Right hindlimb (tissue), 1 donor: ENCODE measurements around the gene NR2C2.

Experiments
- DNase-seq: peaks from one replicate; pipeline ENCODE4 v3.0.0-alpha.2; 2018

NR2C2 gene

GRCh38 chr3:14921811-14922705 lies 25.3 kb upstream of the NR2C2 start:
- DNase-seq = no peak

GRCh38 chr3:14922863-14923262 lies 24.5 kb upstream of the NR2C2 start:
- DNase-seq = no peak

- no peak for DNase-seq
These were observed 23.9 kb upstream of the NR2C2 start for GRCh38 chr3:14923476-14923875.

GRCh38 chr3:14925729-14926591 lies 21.4 kb upstream of the NR2C2 start:
- no peak for DNase-seq

GRCh38 chr3:14926592-14926991 lies 20.8 kb upstream of the NR2C2 start:
- no peak for DNase-seq

- DNase-seq = no peak
These were observed 20.1 kb upstream of the NR2C2 start for GRCh38 chr3:14927308-14927707.

GRCh38 chr3:14929310-14930074 lies 17.9 kb upstream of the NR2C2 start:
- DNase-seq = no peak

- DNase-seq = no peak
These were observed 13.5 kb upstream of the NR2C2 start for GRCh38 chr3:14933820-14934425.

GRCh38 chr3:14935592-14936345 lies 11.6 kb upstream of the NR2C2 start:
- no peak for DNase-seq

- DNase-seq = no peak
These were observed 8.4 kb upstream of the NR2C2 start for GRCh38 chr3:14938954-14939353.

- no peak for DNase-seq
These were observed 5.5 kb upstream of the NR2C2 start for GRCh38 chr3:14941871-14942270.

GRCh38 chr3:14943042-14943441 lies 4.3 kb upstream of the NR2C2 start:
- DNase-seq = no peak

- DNase-seq = no peak
These were observed 1.1 kb upstream of the NR2C2 start for GRCh38 chr3:14946236-14946635.

GRCh38 chr3:14946739-14947099 lies 664 bp upstream of the NR2C2 start:
- DNase-seq = no peak

GRCh38 chr3:14947886-14948608 lies 664 bp downstream of the NR2C2 start:
- peak; percentile 99 for DNase-seq

- no peak for DNase-seq
These were observed 1.2 kb downstream of the NR2C2 start for GRCh38 chr3:14948609-14949038.

- peak; percentile 24 for DNase-seq
These were observed 1.7 kb downstream of the NR2C2 start for GRCh38 chr3:14949126-14949525.

- DNase-seq = no peak
These were observed 2.9 kb downstream of the NR2C2 start for GRCh38 chr3:14950274-14950673.

GRCh38 chr3:14957153-14957552 lies 9.8 kb downstream of the NR2C2 start:
- DNase-seq = no peak

GRCh38 chr3:14957925-14958324 lies 10.5 kb downstream of the NR2C2 start:
- DNase-seq = no peak

GRCh38 chr3:14959359-14959943 lies 12.1 kb downstream of the NR2C2 start:
- DNase-seq = no peak
